Upper lobe of left lung (tissue), 4 donors: ENCODE data around the gene IL12B.
"Not testable (repeated sequence)": the region's sequence is repeated elsewhere in the genome, so short reads cannot be mapped to it uniquely, and the experiment has no call there.

Source experiments
- EP300 ChIP-seq, 4 donors: sonication (generic); formaldehyde crosslinking; IDR thresholded peaks; one replicate each; pipeline ENCODE4 v1.5.1; 2017; ENCODE audit warnings: antibody characterized with exemption in 4 of 4, control low read depth in 2 of 4
- POLR2A ChIP-seq, 4 donors: fragments of 450-650 bp; IDR thresholded peaks; one replicate each; pipeline ENCODE4 v1.5.1; 2016 to 2017; ENCODE audit warnings: antibody characterized with exemption in 4 of 4, mild to moderate bottlenecking in 2 of 4
- POLR2AphosphoS5 ChIP-seq, 2 donors: sonication (generic); formaldehyde crosslinking; IDR thresholded peaks; one replicate each; pipeline ENCODE4 v1.5.1; 2017; ENCODE audit warnings: antibody characterized with exemption in 2 of 2
- TF ChIP-seq, protein P1 (sequence below), 6 experiments: fragments of 450-650 bp in 4 of 6; fragments of 200-600 bp in 2 of 6; sonication (generic) in 2 of 6; IDR thresholded peaks; one replicate each; pipeline ENCODE4 v1.5.1; 2016 to 2019; ENCODE audit warnings: antibody characterized with exemption in 6 of 6

DNA sequence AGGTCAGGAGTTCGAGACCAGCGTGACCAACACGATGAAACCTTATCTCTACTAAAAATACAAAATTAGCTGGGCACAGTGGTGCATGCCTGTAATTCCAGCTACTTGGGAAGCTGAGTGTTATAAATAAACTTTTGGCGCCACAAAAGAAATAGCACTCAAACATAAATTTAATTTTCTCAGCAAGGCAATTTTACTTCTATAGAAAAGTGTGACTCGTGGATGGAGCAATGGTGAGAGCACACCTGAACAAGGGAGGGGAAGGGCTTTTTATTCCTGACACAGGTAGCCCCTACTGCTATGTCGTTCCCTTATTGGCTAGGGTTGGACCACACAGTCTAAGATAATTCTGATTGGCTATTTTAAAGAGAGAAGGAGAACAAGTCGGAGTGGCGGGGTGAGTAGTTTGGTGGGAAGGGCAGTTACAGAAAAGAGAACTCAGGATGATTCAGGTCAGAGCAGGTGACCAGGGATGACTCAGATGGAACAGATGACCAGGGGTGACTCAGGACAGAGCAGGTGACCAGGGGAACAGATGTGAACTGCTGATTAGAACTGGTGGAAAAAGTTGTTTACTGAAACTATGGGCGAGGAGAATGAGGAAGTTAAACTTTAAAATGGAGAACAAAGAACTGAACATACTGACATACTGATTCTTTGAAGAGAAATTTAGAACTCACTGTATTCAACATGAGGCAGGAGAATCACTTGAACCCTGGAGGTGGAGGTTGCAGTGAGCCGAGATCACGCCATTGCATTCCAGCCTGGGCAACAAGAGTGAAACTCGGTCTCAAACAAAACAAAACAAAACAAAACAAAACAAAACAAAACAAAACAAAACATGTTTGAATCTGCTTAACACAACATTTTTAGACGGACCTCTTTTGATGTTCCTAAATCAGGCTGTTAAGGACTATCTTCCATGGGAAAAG, 28.1 kb downstream of the IL12B start:
- TF ChIP-seq, protein P1, sequence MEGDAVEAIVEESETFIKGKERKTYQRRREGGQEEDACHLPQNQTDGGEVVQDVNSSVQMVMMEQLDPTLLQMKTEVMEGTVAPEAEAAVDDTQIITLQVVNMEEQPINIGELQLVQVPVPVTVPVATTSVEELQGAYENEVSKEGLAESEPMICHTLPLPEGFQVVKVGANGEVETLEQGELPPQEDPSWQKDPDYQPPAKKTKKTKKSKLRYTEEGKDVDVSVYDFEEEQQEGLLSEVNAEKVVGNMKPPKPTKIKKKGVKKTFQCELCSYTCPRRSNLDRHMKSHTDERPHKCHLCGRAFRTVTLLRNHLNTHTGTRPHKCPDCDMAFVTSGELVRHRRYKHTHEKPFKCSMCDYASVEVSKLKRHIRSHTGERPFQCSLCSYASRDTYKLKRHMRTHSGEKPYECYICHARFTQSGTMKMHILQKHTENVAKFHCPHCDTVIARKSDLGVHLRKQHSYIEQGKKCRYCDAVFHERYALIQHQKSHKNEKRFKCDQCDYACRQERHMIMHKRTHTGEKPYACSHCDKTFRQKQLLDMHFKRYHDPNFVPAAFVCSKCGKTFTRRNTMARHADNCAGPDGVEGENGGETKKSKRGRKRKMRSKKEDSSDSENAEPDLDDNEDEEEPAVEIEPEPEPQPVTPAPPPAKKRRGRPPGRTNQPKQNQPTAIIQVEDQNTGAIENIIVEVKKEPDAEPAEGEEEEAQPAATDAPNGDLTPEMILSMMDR (IDR thresholded peaks at IDR 0.05): not testable (repeated sequence)
- TF ChIP-seq POLR2A, POLR2AphosphoS5, EP300 (IDR thresholded peaks at IDR 0.05): not testable (repeated sequence)
